Transverse colon (tissue), 4 donors: ENCODE data around the gene LIN52. TPM values are rescaled to one million over a fixed set of nuclear protein-coding genes. Genes with fewer than 3 reads are reported as not detected.

Source experiments
- DNase-seq: peaks from one replicate; pipeline ENCODE4 v3.0.0-alpha.2; 2019
- H3K27ac ChIP-seq, 4 donors: fragments of 200-600 bp; sonication (generic); 2 replicates each; pipeline ENCODE4 v1.5.1; 2016 to 2018; ENCODE audit warnings: inconsistent platforms in 4 of 4
- H3K27me3 ChIP-seq: fragments of 200-600 bp; sonication (generic); 2 replicates; pipeline ENCODE4 v1.5.1; 2017; ENCODE audit warnings: inconsistent platforms
- H3K36me3 ChIP-seq, 4 donors: fragments of 200-600 bp; sonication (generic); 2 replicates each; pipeline ENCODE4 v1.5.1; 2017 to 2019; ENCODE audit warnings: inconsistent platforms in 4 of 4
- H3K4me1 ChIP-seq, 4 donors: fragments of 200-600 bp; sonication (generic); 2 replicates each; pipeline ENCODE4 v1.5.1; 2017 to 2020; ENCODE audit warnings: inconsistent platforms in 4 of 4
- H3K4me3 ChIP-seq, 4 donors: fragments of 200-600 bp; sonication (generic); 1 replicate in 1 of 4; 2 replicates in 3 of 4; pipeline versions ENCODE4 v1.5.1 to v1.6.1; 2017 to 2019; ENCODE audit warnings: inconsistent platforms in 4 of 4
- H3K9me3 ChIP-seq, 2 donors: fragments of 200-600 bp; sonication (generic); 2 replicates each; pipeline ENCODE4 v1.5.1; 2017 to 2019; ENCODE audit warnings: inconsistent platforms in 2 of 2
- CTCF ChIP-seq, 5 experiments: fragments of 200-600 bp in 3 of 5; fragments of 450-650 bp in 2 of 5; sonication (generic) in 3 of 5; IDR thresholded peaks; 1 replicate in 2 of 5; 2 replicates in 3 of 5; pipeline ENCODE4 v1.5.1; 2016 to 2017; ENCODE audit warnings: antibody characterized with exemption in 5 of 5, inconsistent platforms in 3 of 5, mild to moderate bottlenecking in 2 of 5, moderate library complexity in 1 of 5
- EP300 ChIP-seq: sonication (generic); formaldehyde crosslinking; IDR thresholded peaks from one replicate; pipeline ENCODE4 v1.6.1; 2017; ENCODE audit warnings: antibody characterized with exemption, low read depth
- POLR2A ChIP-seq: fragments of 450-650 bp; IDR thresholded peaks from one replicate; pipeline ENCODE4 v1.6.1; 2016; ENCODE audit warnings: antibody characterized with exemption, mild to moderate bottlenecking, moderate library complexity
- POLR2AphosphoS5 ChIP-seq, 3 donors: sonication (generic); formaldehyde crosslinking; IDR thresholded peaks; one replicate each; pipeline ENCODE4 v1.6.1; 2016; ENCODE audit warnings: antibody characterized with exemption in 3 of 3
- WGBS, 2 donors: methylation state at CpG; one replicate each; pipeline ENCODE4 v1.1.5; 2018; ENCODE audit warnings: low coverage in 1 of 2; 5-methylcytosine and 5-hydroxymethylcytosine counted together
- in situ Hi-C, 4 donors: fragments of 200-750 bp; cut with MboI; loops; one replicate each; pipeline versions ENCODE4 v1.15.0 to v1.15.1; 2017; ENCODE audit warnings: low sequenced_read_pairs in 3 of 4, low pct_ligation_motif_present in 1 of 4, low pct_unique_long_range_greater_than_20kb in 1 of 4
- intact Hi-C: fragments of 100-400 bp; cut with DNase I; formaldehyde crosslinking; loops from one replicate; pipeline ENCODE4 v1.15.1; 2023; ENCODE audit warnings: low total_unique reads
- small RNA-seq, 4 donors: library from RNA; depleted of rRNA; stranded (forward); fragments of <200 nt; gene quantifications; one replicate each; pipeline ENCODE3, GENCODE V24; 2016
- total RNA-seq, 4 donors: library from RNA; depleted of rRNA; stranded (reverse); fragments of >200 nt; gene quantifications; one replicate each; pipeline ENCODE4 v1.1.0, GENCODE V29; 2016

The LIN52 gene
- total RNA-seq, 4 donors from 2014 or later: 1.1 to 5.4 (median 4.6) TPM

DNA sequence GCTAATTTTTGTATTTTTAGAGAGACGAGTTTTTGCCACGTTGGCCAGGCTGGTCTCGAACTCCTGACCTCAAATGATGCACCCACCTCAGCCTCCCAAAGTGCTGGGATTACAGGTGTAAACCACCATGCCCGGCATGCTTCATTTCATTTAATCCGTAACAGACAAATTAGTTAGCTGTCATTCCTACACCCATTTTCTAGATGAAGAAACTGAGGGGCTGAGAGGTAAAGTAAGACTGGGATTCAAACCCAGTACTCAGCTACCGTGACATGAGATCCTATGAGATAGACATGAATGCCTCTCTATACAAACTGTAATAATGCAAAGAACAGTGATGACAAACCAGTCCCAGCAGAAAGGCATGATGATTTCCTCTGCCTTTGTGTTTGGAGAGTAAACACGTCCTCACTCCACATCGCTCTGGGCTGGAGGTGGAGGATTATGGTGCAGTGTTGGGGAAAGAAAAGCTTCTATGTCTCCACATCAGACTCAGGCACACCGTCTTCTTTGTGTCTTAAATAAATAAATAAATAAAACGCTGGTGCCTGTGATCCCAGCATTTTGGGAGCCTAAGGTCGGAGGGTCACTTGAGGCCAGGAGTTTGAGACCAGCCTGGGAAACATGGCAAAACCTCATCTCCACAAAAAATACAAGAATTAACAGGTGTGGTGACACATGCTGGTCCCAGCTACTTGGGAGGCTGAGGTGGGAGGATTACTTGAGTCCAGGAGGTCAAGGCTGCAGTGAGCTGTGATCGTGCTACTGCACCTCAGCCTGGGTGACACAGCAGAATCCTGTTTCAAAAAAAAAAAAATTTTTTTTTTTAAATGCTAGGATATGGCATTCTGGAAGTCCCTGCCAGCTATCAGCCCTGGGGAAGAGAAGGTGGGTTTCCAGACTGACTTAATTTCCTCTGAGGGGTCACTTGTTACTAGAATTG is 164.9 kb downstream of the LIN52 start:
- in situ Hi-C loops: loop anchor here (5.0 to 10.0 kb wide), 4 partner anchors 132 to 145 kb away; no protein-coding TSS in a partner anchor
- Histone ChIP-seq H3K4me3 (no peak overlapping the region), H3K27me3 (peaks cover 59% of the 10 kb centered on the region), H3K9me3 (no peaks in the 10 kb centered on the region), H3K36me3 (no peaks in the 10 kb centered on the region), H3K4me1 (peaks cover 0 to 7% (median 2%) of the 10 kb centered on the region in 4 donors), H3K27ac (no peak overlapping the region)
- no peak for DNase-seq
- WGBS, 2 donors: 62 to 67% methylated on average over 6 to 12 of the region's 12 CpGs
- TF ChIP-seq POLR2AphosphoS5 (IDR thresholded peaks at IDR 0.05) (no peak), POLR2A (no peak), EP300 (no peak), CTCF (IDR thresholded peaks at IDR 0.05) (no peak)
- intact Hi-C loops: loop anchor here (5.0 kb wide), 1 partner anchor 137 kb away; no protein-coding TSS in a partner anchor

Small RNA genes within 50 kb of the gene (small RNA-seq; reads per million reads assigned to genes)
- gene AC006349.1 (0 reads per million in 4 donors), gene RN7SL530P (0 to 1.4 (median 0) reads per million in 4 donors)

Other genes with a start within 250 kb of the LIN52 start
- gene PTGR2, start 233.1 kb upstream of the LIN52 start, total RNA-seq: 10 to 100 TPM in 2 of 4 donors, 1 to 10 TPM in 2; 1.8 to 15.8 (median 10.8) TPM
- 100 to 1,000 TPM in 1 of 4 donors, 10 to 100 TPM in 3; 33.2 to 104 (median 45.9) TPM for gene ZNF410, start 198.1 kb upstream of the LIN52 start, total RNA-seq
- gene FAM161B, start 134.9 kb upstream of the LIN52 start, total RNA-seq: 1 to 10 TPM; 2.4 to 7.2 (median 4.8) TPM
- 10 to 100 TPM; 39.1 to 46.8 (median 42.4) TPM for gene COQ6, start 134.7 kb upstream of the LIN52 start, total RNA-seq
- gene ENTPD5, start 65.7 kb upstream of the LIN52 start, total RNA-seq: 100 to 1,000 TPM in 3 of 4 donors, 10 to 100 TPM in 1; 60.9 to 311 (median 219) TPM
- 1 to 10 TPM; 4.1 to 7.5 (median 5.4) TPM for gene BBOF1, start 65.6 kb upstream of the LIN52 start, total RNA-seq
- gene ALDH6A1, start 503 bp upstream of the LIN52 start, total RNA-seq: 10 to 100 TPM; 19.1 to 40.0 (median 27.5) TPM
- not detected for gene VSX2, start 154.5 kb downstream of the LIN52 start, total RNA-seq
- gene ABCD4, start 218.0 kb downstream of the LIN52 start, total RNA-seq: 100 to 1,000 TPM in 1 of 4 donors, 10 to 100 TPM in 3; 51.6 to 107 (median 73.1) TPM